Measurements from ENCODE around the gene FGR. TPM values are rescaled to one million over a fixed set of nuclear protein-coding genes. Genes with fewer than 3 reads are reported as not detected.

The FGR gene
- total RNA-seq, 2 donors from 2014 or later, result 17.0 to 21.5 TPM

GRCh38 chr1:27584453-27584852 is 50.5 kb downstream of the FGR start:
- peak overlapping the region in 1 of 2 donors; percentile 42 for H3K27ac ChIP-seq
- TF ChIP-seq, protein P1, sequence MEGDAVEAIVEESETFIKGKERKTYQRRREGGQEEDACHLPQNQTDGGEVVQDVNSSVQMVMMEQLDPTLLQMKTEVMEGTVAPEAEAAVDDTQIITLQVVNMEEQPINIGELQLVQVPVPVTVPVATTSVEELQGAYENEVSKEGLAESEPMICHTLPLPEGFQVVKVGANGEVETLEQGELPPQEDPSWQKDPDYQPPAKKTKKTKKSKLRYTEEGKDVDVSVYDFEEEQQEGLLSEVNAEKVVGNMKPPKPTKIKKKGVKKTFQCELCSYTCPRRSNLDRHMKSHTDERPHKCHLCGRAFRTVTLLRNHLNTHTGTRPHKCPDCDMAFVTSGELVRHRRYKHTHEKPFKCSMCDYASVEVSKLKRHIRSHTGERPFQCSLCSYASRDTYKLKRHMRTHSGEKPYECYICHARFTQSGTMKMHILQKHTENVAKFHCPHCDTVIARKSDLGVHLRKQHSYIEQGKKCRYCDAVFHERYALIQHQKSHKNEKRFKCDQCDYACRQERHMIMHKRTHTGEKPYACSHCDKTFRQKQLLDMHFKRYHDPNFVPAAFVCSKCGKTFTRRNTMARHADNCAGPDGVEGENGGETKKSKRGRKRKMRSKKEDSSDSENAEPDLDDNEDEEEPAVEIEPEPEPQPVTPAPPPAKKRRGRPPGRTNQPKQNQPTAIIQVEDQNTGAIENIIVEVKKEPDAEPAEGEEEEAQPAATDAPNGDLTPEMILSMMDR (IDR thresholded peaks at IDR 0.05), result no peak
- no peaks in the 10 kb centered on the region for H3K9me3 ChIP-seq
- H3K27me3 ChIP-seq (replicated peaks; ENCODE audit: insufficient read depth), result no peaks in the 10 kb centered on the region
- DNase-seq (ENCODE audit: low spot score) (no peak), ATAC-seq (ENCODE audit: insufficient number of reproducible peaks, low FRiP score, low read depth) (no peak)
- H3K4me3 ChIP-seq, result no peak overlapping the region
- no peaks in the 10 kb centered on the region for H3K36me3 ChIP-seq
- peaks cover 12 to 62% of the 10 kb centered on the region in 2 donors for H3K4me1 ChIP-seq (ENCODE audit: control insufficient read depth in 1 of 2, low read depth in 2 of 2)

DNA sequence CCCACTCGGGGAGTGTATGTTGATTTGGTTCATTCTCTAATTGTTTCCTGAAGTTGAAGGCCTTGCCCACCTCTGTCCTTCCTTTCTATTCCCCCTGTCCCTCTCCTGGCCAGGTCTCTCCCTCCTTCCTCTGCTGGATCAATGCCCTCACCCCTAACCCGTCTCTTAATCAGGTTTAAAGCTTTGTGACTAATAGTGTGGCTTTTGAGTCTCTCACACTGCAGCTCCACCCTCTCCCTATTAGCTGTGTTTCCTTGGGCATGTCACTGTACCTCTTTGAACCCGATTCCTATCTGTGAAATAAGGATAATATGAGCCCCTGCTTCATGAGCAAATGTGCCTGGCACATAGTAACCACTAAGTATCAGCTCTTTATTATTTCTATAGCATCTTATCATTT is 51.5 kb downstream of the FGR start:
- Histone ChIP-seq H3K36me3 (no peaks in the 10 kb centered on the region), H3K27ac (peak overlapping the region in 1 of 2 donors; percentile 45), H3K4me1 (ENCODE audit: control insufficient read depth in 1 of 2, low read depth in 2 of 2) (peaks cover 12 to 61% of the 10 kb centered on the region in 2 donors), H3K27me3 (replicated peaks; ENCODE audit: insufficient read depth) (no peaks in the 10 kb centered on the region), H3K4me3 (no peak overlapping the region), H3K9me3 (no peaks in the 10 kb centered on the region)
- DNase-seq (ENCODE audit: low spot score) (no peak), ATAC-seq (ENCODE audit: insufficient number of reproducible peaks, low FRiP score, low read depth) (no peak)
- TF ChIP-seq, protein P1 (IDR thresholded peaks at IDR 0.05), result no peak

- TF ChIP-seq, protein P1 (IDR thresholded peaks at IDR 0.05), result no peak
- Histone ChIP-seq H3K36me3 (no peaks in the 10 kb centered on the region), H3K9me3 (no peaks in the 10 kb centered on the region), H3K4me3 (no peak overlapping the region), H3K27ac (peak overlapping the region; percentile 73 to 80), H3K27me3 (replicated peaks; ENCODE audit: insufficient read depth) (no peaks in the 10 kb centered on the region), H3K4me1 (ENCODE audit: control insufficient read depth in 1 of 2, low read depth in 2 of 2) (peaks cover 26 to 67% of the 10 kb centered on the region in 2 donors)
- no peak for DNase-seq (ENCODE audit: low spot score)
- peak; percentile 52 for ATAC-seq (ENCODE audit: insufficient number of reproducible peaks, low FRiP score, low read depth)
These were observed 53.2 kb downstream of the FGR start for GRCh38 chr1:27581823-27582243.

- DNase-seq (ENCODE audit: low spot score) (no peak), ATAC-seq (ENCODE audit: insufficient number of reproducible peaks, low FRiP score, low read depth) (no peak)
- TF ChIP-seq, protein P1 (IDR thresholded peaks at IDR 0.05), result no peak
- Histone ChIP-seq H3K4me1 (ENCODE audit: control insufficient read depth in 1 of 2, low read depth in 2 of 2) (peaks cover 56 to 91% of the 10 kb centered on the region in 2 donors), H3K9me3 (no peaks in the 10 kb centered on the region), H3K36me3 (no peaks in the 10 kb centered on the region), H3K27ac (peak overlapping the region; percentile 82 to 97), H3K27me3 (replicated peaks; ENCODE audit: insufficient read depth) (no peaks in the 10 kb centered on the region), H3K4me3 (no peak overlapping the region)
These were observed 57.3 kb downstream of the FGR start for GRCh38 chr1:27577504-27578188.

GRCh38 chr1:27576806-27577227 is 58.2 kb downstream of the FGR start:
- H3K4me1 ChIP-seq (ENCODE audit: control insufficient read depth in 1 of 2, low read depth in 2 of 2), result peaks cover 57 to 91% of the 10 kb centered on the region in 2 donors

More at GRCh38 chr1:27576806-27577227, 58.2 kb downstream of the FGR start:
- DNase-seq (ENCODE audit: low spot score) (no peak), ATAC-seq (ENCODE audit: insufficient number of reproducible peaks, low FRiP score, low read depth) (no peak)
- TF ChIP-seq, protein P1 (IDR thresholded peaks at IDR 0.05), result no peak
- no peaks in the 10 kb centered on the region for H3K36me3 ChIP-seq
- no peaks in the 10 kb centered on the region for H3K27me3 ChIP-seq (replicated peaks; ENCODE audit: insufficient read depth)
- no peak overlapping the region for H3K4me3 ChIP-seq
- no peaks in the 10 kb centered on the region for H3K9me3 ChIP-seq
- peak overlapping the region; percentile 82 to 97 for H3K27ac ChIP-seq
